Liver (tissue), 2 donors: ENCODE data around the gene ZBTB7A.

Experiments used
- CTCF ChIP-seq: fragments of 150-350 bp; IDR thresholded peaks from 2 replicates; pipeline ENCODE4 v1.5.1; 2017; ENCODE audit warnings: improper control_type of control experiment, low read depth, low read length; ENCODE audit not compliant: missing input control
- TF ChIP-seq, protein P1 (sequence below): IDR thresholded peaks from 2 replicates; pipeline ENCODE4 v1.6.1; 2016; ENCODE audit warnings: antibody characterized with exemption
- donor health status: healthy.

DNA sequence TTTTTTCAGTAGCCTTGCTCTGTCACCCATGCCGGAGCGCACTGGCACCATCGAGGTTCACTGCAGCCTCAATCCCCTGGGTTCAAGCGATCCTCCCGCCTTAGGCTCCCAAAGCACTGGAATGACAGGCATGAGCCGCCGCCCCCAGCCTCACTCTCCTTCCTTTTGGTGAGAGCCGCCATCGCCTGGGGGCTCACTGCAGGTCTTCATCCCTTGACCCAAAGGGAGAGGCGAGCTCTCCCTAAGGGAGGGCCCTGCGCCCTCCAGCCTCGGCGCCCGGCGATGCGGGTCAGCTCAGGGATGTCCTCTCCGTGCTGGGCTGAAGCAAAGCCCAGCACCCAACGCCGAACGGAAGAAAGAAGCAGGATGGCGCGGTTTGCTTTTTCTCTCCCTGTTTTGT lies 23.2 kb upstream of the ZBTB7A start:
- TF ChIP-seq CTCF, result no peak
- TF ChIP-seq, protein P1, sequence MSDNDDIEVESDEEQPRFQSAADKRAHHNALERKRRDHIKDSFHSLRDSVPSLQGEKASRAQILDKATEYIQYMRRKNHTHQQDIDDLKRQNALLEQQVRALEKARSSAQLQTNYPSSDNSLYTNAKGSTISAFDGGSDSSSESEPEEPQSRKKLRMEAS, result no peak
